RKO (cell line): Measurements from ENCODE around the gene ACSM6.

ENCODE experiments used
- DNase-seq: peaks from one replicate; pipeline ENCODE4 v3.0.0-alpha.2; 2016; ENCODE audit warnings: low spot score

Gene ACSM6

GRCh38 chr10:95268438-95268837 is 74.4 kb downstream of the ACSM6 start:
- no peak for DNase-seq

GRCh38 chr10:95273393-95274312 is 79.6 kb downstream of the ACSM6 start:
- DNase-seq, result peak; percentile 18

- no peak for DNase-seq
Observed at GRCh38 chr10:95275726-95276366, 81.8 kb downstream of the ACSM6 start.

GRCh38 chr10:95276367-95277200 is 82.5 kb downstream of the ACSM6 start:
- no peak for DNase-seq

GRCh38 chr10:95277201-95277570 is 83.1 kb downstream of the ACSM6 start:
- no peak for DNase-seq

- DNase-seq, result no peak
Observed at GRCh38 chr10:95277614-95278013, 83.6 kb downstream of the ACSM6 start.
